ENCODE measurements around the gene SYT14.

GRCh38 chr1:210061992-210062391 is 124.0 kb downstream of the SYT14 start:
- TF ChIP-seq CTCF (IDR thresholded peaks at IDR 0.05; ENCODE audit: low read depth, low read length) (no peak), EZH2phosphoT487 (IDR thresholded peaks at IDR 0.05; ENCODE audit: low read depth) (no peak)
